HG03025 (cell line): Measurements from ENCODE around the gene IHH.

Experiments used
- ATAC-seq: cut with Tn5 transposase; IDR thresholded peaks from one replicate; pipeline ENCODE4 v1.9.1; 2021; ENCODE audit warnings: mild to moderate bottlenecking, moderate library complexity; ENCODE audit not compliant: unreplicated experiment, low FRiP score

IHH gene

DNA sequence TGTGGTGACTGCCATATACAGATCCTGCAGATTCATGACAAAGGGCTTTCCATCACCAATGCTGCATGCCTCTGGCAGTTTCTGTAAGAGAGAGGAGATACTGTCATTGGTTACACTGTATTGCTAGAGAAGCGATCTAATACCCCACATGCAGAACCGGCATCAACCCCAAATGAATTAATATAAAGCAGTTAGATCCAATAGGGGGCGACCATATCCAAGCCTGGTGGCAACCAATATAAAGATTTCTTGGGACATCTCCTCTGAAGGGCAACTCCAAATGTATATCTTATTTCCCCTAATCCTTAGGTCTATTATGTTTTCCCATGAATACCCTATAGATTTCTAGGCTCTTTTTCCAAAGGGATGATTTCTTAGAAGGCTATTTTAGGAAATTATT is 17.4 kb upstream of the IHH start:
- ATAC-seq, result no peak

DNA sequence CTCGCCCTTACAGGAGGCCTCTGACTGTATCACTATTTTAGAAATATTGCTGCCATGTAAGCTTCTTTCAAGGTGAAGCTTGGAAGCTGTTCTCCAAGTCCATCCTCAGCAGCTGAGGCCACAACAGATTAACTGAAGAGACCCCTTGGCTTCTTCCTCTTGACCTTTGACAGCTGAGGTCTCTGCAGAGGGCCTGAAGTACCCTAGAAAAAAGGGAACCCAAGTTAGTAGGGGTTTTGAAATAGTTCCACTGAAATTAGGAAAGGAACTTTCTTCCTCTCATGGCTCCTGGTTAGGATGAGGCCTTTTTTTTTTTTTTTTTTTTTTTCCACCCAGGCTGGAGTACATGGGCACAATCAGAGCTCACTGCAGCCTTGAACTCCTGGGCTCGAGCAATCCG is 15.5 kb upstream of the IHH start:
- no peak for ATAC-seq

DNA sequence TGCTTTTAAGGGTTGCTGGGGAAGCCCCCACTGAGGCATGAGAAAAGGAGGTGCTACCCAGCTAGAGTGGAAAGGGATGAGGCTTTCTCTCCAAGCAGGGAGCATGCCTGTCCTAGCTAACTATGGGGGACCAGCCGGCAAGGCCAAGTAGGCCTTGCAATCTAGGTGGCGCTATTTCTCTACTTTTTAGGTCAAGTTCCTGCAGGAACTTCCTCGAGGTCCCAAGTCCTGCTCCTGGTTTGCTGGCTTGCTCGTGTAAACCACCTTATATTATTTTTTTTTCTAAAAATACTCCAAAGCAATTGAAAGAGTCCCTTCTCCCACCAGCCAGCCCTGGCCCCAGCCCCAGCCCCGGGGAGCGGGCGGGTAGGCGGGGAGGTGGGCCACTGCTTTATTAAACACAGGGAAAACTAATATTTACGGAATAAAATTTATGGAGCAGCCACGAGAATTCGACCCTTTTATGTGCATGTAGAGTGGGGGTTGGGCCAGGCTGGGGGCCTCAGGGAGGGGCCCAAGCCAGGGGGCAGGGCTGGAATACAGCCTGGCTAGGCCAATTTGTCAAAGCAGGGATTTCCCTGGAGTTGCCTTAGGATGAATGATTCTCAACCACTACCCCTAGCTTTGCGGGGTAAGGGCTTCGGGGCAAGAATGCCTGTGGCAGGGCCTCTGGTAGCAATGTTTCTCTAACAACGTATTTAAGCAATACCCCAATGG is 12.8 kb upstream of the IHH start:
- ATAC-seq, result no peak

DNA sequence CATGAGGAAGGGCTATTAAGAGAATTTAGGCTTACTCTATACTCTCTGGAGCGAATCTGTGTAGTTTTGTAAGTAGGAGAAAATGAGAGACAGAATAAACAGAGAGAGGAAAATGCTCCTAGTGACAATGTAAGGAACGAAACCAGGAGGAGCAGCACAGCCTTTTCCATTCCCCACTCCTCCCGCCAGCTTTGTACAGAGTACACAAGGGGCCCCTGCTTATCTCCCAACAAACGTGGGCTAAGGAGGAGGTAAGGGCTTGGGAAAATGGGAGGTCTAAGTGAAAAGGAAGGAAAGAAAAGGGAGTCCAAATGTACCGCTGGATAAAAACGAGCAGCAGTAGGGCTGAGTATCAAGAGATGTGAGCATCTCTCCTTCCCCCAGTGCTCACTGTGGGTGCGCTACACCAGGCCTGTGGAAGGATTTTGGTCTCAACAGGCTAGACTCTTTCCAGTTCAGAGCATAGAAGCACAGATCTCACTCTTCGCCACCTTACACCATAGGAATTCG is 12.1 kb upstream of the IHH start:
- no peak for ATAC-seq

DNA sequence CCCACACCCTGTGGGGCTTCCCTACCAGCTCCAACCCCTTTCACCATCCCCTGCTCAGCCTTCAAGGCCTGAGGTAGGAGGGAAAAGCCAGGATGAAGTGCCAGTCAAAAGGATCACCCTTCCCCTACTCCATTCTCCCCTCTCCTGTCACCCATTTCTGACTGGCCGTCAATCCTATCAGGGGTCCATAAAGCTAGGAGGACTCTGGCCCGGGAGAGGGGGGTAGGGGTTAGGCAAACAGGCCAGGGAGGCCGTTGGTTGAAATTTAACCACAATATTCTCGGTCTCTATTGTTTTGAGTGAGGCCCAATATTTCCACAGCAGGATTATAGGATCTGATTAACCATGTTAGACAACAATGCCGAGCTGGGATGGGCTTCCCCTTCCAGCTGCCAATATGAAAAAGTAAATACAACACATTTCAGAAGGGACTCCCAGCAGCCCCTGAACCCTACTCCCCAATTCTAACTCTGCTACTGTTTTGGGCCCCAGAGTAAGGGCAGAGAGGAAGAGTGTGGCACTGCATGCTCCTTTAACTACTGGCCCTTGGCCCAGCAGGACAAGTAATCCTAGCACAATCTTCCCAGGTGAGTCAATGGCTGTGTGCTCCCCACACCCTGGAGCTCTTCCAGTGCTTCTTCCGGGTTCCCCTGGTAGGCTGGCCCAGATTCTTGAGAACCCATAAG is 10.6 kb upstream of the IHH start:
- no peak for ATAC-seq

DNA sequence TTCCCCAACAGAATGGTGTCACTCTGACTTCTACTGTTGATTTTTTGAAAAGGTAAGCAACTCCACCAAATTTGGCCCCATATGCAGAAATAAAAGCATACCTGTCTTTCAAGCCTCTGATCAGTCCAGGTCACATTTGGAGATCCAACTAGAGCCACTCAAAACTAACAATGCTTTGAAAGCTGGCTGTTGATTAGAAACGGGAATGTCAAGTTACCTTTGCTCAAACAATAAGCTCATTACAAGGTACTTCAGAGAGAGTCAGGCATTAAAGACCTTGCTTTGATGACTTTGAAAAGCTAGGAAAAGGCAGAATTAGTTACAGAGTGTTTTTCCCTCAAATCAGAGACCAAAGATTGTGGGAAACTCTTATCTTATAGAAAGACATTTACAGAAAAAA is 4.8 kb upstream of the IHH start:
- ATAC-seq, result no peak

DNA sequence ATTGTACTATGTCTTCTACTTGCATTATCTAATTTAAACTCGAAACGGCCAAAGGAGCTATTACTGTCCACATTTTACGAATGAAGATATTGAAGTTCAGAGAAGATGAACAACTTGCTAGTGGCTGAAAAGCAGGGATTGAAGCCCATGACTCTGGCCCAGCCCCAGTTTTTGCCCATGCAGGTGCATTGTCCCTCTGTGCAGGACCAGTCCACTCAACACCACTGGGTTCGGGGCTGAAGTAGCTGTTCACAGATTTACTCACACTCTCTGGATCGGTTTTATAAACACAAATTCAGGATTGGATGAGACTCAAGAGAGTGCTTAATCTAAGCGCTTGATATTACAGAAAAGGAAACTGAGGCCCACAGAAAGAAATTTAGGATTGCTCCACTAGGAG is 1.4 kb upstream of the IHH start:
- ATAC-seq, result no peak

DNA sequence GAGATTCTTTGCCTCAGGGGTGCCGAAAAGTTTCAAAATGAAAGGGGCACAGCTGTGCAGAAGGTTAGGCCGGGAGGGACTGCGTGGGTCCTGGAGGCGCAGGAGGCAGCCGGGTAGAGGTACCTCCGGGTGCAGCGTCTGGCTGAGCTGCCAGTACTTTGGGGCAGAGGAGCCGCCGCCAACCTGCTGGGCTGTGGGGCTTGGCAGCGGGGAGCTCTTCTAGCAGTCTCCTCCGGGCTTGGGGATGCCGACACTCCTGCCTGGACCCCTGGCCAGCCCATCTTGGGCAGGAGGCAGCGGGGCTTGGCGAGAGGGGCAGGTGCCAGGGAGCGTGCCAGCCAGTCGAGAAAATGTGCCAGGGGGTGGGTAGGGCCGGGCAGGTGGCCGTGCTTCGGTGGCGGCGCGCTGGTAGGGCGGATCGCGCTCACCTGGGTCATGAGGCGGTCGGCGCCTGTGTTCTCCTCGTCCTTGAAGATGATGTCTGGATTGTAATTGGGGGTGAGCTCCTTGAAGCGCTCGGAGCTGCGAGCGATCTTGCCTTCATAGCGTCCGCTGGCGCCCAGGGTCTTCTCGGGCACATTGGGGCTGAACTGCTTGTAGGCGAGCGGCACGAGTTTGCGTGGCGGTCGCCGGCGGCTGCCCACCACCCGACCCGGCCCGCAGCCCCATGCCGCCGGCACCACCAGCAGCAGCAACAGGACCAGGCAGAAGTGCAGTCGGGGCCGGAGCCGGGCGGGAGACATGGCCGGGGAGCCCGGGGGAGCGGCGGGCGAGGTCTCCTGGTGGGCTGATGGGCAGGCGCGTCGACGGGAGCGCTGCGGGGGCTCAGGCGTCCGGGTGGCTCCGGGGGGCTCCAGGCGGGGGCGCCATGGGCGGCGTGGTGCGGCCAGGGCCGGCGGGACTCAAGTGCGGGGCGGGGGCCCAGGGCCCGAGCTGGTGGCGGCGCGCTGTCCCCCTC is 717 bp downstream of the IHH start:
- ATAC-seq, result no peak

DNA sequence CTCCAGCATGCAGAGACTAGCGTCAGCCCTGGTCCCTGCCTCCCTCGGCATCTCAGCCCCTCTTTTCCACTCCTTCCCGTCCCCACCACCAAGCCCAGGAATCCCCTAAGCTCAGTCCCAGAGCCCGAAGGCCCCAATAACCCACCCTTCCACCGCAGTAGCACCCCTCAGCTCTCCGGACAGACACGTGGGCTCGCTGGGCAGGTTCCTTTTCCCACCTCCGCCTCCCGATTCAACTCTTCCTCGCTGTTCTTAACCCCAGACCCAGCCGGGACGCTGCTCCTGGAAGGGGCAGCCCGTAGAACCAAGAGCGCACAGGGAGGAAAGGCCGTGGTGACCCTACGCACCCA is 1.4 kb downstream of the IHH start:
- no peak for ATAC-seq

DNA sequence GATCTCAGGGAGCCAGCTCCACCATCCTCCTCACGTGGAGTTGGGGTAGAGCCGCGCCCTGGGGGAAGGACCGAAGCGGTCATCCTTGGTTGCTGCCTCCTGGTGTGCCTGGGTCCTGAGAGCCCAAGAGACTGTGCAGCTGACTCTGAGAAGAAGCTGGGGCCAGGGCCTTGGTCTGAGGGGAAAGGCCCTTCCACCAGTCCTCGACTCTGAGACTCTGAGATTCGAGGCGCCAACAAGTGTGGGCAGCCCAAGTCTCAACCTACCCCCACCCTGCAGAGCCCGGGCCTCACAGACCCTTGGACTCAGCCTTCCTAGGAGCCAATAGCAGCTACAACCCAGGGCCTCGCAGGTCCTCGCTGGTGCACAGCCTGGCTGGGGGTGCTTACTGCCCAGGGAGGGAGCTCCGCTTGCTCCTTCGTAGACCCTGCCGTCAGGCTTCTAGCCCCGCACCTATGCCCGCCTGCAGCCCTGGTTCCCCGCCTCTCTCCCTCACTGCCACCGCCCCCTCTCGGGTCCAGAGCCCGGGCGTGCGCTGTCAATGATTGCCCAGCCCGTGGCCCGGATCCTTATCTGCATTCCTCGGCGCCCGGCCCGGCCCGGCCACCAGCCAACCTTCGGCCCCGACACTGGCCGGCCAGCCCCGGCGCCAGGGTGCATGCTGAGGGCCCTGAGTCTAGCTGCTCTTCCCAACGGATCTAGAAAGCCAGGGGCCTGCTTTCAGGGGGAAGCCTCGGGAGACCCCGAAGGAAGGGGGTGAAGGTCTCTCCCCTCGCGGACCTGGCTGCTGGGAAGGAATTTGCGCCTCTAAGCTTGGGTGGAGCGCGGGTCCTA is 2.0 kb downstream of the IHH start:
- ATAC-seq, result no peak

DNA sequence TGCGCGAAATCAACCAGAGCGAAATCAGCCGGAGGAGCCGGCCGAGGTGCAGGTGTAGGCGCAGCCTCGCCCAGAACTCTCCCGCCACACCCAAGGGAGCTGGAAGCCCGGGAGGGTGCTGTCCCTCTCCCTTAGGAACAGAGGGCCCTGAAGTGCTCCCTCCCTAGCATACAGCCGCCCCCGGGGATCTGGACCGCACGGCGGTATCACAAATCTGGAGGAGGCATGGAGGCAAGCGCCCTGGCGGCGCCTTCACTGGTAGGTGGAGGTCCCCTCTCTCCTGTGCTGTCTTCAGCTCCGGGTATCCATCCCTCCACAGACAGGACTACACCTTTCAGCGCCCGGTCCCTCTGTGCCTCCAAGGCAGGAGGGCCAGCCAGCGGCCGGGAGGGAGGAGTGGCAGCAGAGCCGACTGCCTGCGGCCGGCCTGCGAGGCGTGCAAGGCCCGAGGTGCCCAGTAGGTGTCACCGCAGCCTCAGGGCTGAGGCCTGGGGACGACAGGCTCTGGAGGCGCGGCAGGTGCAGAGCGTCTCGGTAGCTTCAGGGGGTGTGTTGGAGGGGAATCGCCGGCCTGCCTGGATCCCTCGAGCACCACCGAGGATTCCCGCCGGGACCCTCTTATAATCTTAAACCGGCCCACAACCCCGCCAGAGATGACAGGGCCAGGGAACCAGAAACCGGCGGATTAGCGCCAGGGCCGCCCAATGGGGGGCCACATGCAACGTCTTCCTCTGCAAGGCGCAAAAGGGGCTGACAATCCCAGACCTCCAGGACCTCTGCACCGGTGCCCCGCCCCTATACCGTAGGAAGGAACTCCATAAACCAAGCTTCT is 2.8 kb downstream of the IHH start:
- ATAC-seq, result peak; percentile 72

DNA sequence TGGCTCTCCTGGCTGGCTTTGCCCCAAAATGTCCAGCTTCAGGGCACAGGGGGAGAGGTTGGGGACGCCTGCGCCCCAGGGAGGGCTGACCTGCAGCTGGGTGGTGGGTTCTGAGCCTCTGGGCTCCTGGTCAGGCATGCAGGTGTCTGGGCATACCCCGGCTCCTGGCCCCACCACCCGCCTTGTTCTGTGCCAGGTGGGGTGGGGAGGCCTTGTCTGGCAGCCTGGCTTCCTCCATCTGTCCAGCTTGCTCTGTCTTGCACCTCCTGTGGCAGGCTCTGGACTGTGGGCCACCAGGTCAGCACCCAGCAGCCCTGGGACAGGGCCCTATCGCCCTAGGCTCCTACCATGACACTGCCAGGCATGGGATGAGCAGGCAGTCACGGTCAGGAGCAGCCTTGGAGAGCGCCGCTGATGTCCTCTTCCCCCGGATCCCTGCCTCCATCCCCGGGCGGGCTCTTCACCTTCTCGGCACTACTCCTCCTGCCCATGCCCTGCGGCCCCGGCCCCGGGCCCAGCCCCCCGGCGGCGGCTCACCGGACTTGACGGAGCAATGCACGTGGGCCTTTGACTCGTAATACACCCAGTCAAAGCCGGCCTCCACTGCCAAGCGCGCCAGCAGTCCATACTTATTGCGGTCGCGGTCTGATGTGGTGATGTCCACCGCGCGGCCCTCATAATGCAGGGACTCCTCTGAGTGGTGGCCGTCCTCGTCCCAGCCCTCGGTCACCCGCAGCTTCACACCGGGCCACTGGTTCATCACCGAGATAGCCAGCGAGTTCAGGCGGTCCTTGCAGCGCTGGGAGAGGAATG is 3.6 kb downstream of the IHH start:
- no peak for ATAC-seq

DNA sequence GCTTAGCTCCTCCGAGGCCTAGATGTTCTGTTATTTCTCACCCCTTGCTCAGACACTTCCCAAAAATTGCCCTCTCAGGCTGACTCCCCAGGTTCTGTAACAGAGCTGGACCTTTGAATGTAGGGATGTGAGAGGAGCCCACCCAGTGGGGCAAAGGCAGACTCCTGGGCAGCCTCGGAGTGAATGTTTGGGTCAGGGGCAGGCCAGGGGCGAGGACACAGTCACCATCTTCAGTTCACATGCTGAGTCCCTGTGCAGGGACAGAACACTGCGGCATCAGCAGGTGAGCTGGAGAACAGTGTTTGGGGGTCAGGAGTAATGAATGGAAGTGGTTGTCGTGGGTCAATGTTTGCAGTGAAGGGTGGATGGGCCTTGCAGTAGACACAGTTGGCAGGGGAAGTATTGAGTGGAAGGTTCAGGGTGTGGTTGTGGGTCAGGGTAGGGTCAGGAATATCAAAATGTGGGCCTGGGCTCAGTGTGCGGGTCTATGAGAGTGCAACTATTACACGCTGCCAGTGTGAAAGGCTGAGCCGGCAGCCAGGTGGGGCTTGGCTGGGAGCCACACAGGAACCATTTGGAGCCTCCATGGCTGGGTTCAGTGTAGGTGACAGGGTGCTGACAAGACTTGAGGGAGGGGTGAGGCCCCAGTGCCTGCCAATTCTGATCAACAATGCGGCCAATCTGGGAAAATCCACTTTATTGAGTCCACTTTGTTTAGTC is 4.4 kb downstream of the IHH start:
- no peak for ATAC-seq

DNA sequence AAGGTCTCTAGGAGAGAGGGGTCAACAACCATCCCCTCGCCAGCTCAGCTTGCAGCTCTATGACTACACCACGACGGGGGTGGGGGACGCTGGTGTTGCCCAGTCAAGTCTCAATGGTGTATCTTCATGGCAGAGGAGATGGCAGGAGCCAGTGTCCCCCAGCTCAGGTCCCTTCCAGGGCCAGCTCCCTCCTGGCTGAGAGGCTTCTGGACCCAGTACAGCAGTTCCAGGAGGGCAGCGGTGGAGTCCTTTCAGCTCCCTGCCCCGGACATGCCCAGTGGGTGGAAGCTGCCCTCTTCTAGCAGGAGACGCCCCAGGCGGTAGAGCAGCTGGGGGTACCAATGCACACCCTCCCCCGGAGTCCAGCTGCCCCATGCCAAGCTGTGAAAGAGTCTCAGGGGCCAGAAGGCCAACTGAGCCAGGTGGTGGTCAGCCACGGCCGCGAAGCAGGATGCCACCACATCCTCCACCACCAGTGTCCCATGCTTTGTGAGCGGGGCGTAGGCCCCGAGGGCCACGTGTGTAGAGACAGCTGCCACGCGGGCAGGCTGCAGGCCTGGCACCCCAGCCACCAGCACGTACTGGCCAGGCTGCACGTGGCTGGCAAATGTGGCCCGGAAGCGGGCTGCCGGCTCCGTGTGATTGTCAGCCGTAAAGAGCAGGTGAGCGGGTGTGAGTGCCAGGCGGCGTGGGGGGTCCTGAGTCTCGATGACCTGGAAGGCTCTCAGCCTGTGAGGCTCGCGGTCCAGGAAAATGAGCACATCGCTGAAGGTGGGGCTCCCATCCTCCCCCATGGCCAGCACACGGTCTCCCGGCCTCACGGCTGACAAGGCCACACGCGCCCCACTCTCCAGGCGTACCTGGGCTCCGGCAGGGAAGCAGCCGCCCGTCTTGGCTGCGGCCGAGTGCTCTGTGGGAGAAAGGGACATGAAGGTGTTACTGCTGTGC is 5.5 kb downstream of the IHH start:
- no peak for ATAC-seq

DNA sequence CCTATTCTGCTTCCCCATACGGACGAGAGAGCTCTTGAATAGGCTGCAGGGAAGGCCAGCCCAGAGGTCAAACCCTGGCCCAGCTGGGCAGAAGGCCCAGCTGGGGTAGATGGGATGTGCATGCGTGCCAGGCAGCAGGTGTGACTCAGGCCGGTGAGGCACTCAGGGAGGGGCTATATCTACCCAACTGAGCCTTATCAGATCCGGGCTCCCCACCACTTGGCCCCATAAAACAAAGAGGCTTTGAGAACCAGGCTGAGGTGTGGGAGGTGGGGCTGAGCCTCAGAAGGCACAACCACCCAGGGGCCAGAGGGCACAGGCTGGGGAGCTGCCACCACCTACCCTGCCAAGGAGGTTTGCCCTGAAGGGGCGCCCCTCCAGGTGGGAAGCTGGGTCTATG is 11.4 kb downstream of the IHH start:
- ATAC-seq, result no peak

DNA sequence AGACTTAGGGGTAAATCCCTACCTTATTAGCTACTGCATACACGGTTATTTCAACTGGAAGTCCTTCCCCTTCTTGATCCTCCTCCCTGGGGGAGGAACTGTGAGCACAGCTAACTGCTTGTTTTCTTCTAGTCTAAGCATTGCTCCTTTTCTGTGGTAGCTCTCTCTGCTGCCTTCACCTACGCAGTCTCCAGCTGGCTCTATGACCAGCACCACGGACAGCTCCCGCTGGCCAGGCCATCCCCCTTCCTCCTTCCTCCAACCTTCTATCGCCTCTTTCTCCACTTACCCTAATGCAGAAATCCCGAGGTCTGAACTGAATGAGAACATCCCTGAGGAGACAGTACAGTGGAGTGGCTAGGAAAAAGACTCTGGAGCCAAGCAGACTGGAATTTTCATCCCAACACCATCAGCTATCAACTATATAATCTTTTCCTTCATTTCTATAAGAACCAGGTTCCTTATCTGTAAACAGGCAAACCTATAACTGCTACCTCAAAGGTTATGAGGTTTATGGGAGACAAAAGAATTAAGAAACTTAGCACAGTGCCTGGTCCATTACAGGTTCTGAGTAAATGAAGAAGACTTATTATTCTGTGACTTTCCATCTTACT is 14.7 kb downstream of the IHH start:
- no peak for ATAC-seq
